NCI-H748 (cell line): Measurements from ENCODE around the gene CYP1A1.
"Not testable (repeated sequence)": the region's sequence is repeated elsewhere in the genome, so short reads cannot be mapped to it uniquely, and the experiment has no call there.

ENCODE experiments used
- DNase-seq: peaks from one replicate; lab custom pipeline; 2025; ENCODE audit not compliant: unreplicated experiment; lab: John Stamatoyannopoulos, UW

Gene CYP1A1

GRCh38 chr15:74738239-74738638 lies 12.9 kb upstream of the CYP1A1 start:
- not testable (repeated sequence) for DNase-seq

- no peak for DNase-seq
Observed at GRCh38 chr15:74735305-74735704, 10.0 kb upstream of the CYP1A1 start.

GRCh38 chr15:74733269-74733668 lies 7.9 kb upstream of the CYP1A1 start:
- no peak for DNase-seq

GRCh38 chr15:74732846-74733245 lies 7.5 kb upstream of the CYP1A1 start:
- DNase-seq: no peak

- DNase-seq: no peak
Observed at GRCh38 chr15:74730619-74731316, 5.4 kb upstream of the CYP1A1 start.

GRCh38 chr15:74729372-74729771 lies 4.0 kb upstream of the CYP1A1 start:
- DNase-seq: not testable (repeated sequence)

- not testable (repeated sequence) for DNase-seq
Observed at GRCh38 chr15:74728699-74729098, 3.4 kb upstream of the CYP1A1 start.

GRCh38 chr15:74727727-74728126 lies 2.4 kb upstream of the CYP1A1 start:
- DNase-seq: no peak

- DNase-seq: no peak
Observed at GRCh38 chr15:74726774-74727164, 1.4 kb upstream of the CYP1A1 start.

- DNase-seq: peak; percentile 36
Observed at GRCh38 chr15:74725845-74726773, 781 bp upstream of the CYP1A1 start.

GRCh38 chr15:74724570-74725224 lies 631 bp downstream of the CYP1A1 start:
- no peak for DNase-seq

- no peak for DNase-seq
Observed at GRCh38 chr15:74723754-74724334, 1.5 kb downstream of the CYP1A1 start.

GRCh38 chr15:74723187-74723586 lies 2.1 kb downstream of the CYP1A1 start:
- DNase-seq: no peak

GRCh38 chr15:74722591-74722990 lies 2.7 kb downstream of the CYP1A1 start:
- no peak for DNase-seq

- no peak for DNase-seq
Observed at GRCh38 chr15:74716651-74717050, 8.7 kb downstream of the CYP1A1 start.

- DNase-seq: no peak
Observed at GRCh38 chr15:74712311-74712710, 13.0 kb downstream of the CYP1A1 start.

GRCh38 chr15:74710319-74711094 lies 14.8 kb downstream of the CYP1A1 start:
- DNase-seq: no peak

- DNase-seq: no peak
Observed at GRCh38 chr15:74709892-74710291, 15.4 kb downstream of the CYP1A1 start.

- DNase-seq: no peak
Observed at GRCh38 chr15:74709011-74709410, 16.3 kb downstream of the CYP1A1 start.

GRCh38 chr15:74696808-74697207 lies 28.5 kb downstream of the CYP1A1 start:
- no peak for DNase-seq

GRCh38 chr15:74696398-74696729 lies 29.0 kb downstream of the CYP1A1 start:
- DNase-seq: no peak
